HG03575 (cell line): Measurements from ENCODE around the gene THBD.

Experiments
- ATAC-seq: cut with Tn5 transposase; IDR thresholded peaks from one replicate; pipeline ENCODE4 v1.9.1; 2021; ENCODE audit not compliant: unreplicated experiment, insufficient number of reproducible peaks, low FRiP score; ENCODE audit errors: extremely low read depth

Gene THBD

DNA sequence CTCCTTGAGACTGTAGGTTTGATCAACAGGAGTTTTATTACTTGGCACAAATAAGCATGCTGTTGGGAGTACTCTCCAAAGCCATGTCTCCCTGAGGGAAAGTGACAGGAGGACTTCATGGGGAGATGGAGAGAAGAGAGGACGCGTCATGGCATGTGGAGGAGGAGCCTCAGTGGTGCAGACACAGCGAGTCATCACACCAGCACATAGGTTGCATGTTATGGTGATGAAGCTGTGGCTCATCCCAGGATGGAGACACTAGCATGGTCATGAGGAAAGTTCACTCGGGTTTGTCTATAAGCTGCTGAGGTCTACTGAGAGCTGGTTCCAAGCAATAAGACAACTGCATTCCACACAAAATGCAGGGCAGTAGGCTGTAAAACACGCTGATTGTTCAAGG is 27.5 kb downstream of the THBD start:
- no peak for ATAC-seq

DNA sequence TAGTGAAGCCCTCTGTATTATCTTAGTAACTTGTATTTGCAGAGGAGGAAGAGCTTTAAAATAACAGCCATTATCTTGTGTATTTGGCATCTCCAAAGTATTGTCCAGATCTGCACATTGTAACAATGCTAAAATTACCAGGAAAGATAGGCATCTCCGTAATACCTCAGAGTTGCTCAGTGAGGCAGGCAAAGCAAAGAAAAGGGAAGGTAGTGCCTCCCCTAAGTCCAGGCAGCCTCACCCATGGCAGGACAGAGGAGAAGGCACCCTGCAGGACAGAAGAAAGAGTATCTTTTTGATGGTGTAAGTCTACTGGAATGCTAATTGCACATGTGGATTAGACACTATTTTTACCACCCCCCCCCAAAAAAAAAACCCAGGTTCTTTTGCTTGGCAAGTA is 27.9 kb downstream of the THBD start:
- ATAC-seq = no peak

DNA sequence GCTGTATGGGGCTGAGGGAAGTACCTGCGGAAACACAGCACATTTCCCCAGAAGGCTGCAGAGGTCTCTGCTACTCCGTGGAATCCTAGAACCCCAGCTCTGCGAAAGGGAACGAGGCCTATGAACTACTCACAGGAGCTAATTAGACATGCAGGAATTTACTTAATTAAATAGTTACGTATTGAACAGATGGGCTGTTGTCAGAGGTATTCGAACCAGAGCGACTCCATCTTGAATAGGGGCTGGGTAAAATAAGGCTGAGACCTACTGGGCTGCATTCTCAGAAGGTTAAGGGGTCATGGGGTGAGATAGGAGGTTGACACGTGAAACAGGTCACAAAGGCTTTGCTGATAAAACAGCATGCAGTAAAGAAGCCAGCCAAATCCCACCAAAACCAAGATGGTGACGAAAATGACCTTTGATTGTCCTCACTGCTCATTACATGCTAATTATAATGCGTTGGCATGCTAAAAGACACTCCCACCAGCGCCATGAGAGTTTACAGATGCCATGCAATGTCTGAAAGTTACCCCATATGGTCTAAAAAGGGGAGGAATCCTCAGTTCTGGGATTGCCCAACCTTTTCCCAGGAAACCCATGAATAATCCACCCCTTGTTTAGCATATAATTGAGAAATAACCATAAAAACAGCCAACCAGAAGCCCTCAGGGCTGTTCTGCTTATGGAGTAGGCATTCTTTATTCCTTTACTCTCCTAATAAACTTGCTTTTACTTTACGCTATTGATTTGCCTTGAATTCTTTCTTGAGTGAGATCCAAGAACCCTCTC is 29.0 kb downstream of the THBD start:
- no peak for ATAC-seq

DNA sequence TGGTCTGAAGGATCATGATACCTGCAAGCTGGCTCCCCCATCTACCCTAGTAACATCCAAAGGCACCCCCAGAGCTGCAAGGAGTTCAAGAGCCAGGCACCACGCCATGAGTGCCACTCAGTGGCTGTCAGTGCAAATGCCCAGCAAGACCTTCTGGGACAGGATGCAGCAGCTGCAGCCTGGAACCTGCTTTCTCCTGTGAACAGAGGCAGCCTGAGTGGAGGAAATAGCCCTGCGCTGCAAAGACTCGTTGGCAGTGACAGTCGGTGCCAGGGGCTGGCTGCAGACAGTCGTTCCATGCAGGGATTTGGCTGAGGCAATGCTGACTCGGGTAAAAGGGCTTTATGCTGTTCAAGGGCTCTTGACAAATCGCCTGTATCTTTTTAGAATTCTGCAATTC is 30.1 kb downstream of the THBD start:
- ATAC-seq = no peak

DNA sequence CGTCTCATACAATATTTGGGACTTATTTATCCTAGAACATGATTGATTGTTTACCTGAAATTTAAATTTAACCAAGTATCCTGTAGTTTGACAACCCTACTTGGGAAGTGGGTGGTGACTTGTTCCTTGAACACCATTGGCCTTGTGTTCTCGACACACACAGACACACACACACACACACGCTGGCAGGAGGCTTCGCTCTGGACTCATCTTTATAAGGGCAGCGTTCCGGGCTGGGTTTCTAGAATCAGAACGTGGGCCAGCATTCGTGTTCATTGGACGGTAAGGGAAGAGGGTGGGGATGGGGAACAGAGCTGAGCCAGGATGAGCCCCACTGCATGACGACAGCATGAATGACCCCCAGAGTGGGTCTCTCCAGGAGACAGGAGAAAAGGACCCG is 30.5 kb downstream of the THBD start:
- no peak for ATAC-seq

DNA sequence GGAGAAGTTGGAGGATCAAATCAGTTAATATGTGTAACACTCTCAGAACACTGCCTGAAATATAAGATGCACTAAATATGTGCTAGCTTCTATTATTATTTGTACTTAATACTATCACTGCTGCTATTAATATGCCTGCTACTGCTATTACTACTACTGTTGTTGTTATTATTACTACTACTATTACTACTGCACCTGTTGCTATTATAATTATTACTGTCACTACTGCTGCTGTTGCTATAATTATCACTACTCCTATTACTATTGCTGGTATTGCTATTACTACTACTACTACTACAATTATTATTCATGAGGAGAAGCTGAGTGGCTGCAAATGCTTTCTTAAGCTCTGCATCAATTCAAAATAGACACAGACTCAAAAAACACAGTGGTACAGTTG is 31.0 kb downstream of the THBD start:
- no peak for ATAC-seq

DNA sequence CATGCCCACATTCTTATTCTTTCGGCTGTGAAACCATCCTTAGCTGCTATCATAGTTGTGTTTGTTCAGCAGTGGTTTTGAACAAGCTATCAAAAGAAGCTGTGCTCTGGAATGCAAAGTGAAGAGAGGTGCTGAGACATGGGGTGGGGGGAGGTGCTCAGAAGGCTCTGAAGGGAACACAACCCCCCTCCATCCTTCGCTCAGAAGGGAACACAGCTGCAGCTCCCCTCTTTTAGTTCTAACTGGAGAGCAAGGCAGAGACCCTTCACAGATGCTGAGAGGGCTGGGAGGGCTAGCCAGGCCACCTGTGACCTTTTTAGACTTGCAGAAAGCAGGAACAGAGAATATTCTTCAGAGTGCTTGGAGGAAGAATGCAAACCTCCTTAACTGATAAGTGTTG is 32.0 kb downstream of the THBD start:
- no peak for ATAC-seq

DNA sequence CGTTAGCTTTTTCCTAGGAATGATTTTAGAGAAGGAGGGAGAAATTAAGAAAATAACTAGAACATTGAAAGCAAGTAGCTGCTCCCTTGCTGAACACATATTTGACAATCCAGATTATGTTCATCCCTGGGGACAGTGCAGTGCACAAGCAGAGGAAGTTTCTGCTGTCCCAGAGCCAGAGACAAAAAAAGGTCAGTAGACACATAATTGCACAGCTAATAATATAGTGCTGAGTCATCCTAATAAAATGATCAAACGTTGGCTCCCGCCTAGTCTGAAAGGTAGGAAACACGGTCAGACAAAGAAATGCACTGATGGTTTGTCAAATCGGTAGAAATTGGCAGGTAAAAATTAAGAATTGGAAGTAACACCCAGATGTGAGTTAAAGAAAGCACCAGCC is 36.0 kb downstream of the THBD start:
- no peak for ATAC-seq

DNA sequence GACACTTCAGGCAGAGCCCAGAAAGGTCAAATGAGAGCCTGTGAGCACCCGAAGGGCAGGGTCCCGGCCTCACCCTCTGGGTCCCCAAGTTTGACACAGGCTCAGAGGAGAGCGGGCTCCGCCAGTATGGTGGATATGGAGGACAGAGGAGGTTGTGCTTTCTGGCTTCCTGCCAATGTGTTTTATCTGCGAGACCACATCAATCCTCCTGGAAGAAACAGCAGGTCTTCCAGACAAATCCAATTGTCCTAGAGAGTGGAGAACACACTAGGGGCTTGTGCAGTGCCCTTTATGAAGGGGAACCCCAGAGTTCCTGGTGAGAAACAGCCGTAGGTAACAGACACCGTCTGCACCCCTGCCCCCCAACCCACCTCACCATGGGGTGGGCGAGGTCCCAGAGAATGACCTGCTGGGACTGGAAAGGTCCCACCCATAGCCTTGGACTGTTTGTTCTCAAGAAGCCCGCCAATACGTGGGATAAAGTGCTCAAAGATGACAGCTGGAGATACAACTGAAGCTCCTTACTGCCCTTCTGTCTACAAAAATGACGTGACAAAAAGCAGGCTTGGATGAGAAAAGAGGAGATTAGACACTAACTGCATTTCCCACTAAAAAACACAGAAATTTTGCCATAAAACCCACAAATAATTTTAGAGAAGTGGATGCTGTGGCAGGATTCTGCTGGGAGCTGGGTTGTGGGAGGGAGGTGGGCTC is 38.3 kb downstream of the THBD start:
- no peak for ATAC-seq

DNA sequence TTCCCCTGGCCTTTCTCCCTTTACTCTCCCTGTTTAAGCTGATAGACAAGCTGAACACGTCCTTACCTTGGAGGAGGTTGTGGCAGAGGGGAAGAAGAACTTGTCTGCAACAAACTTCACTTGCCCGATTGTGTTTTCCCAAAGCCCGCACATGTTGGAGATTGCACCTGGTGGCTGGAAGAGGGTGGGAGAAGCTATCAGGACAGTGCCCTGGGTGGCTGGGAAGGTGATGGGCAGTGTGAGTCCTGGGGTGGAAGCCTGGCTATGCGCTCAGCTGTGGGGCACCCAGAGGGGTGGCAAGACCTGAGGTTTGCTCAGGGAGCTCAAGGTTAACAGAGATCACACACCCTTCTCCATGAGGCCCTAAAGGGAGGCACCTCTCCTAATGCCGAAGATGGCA is 39.4 kb downstream of the THBD start:
- no peak for ATAC-seq

DNA sequence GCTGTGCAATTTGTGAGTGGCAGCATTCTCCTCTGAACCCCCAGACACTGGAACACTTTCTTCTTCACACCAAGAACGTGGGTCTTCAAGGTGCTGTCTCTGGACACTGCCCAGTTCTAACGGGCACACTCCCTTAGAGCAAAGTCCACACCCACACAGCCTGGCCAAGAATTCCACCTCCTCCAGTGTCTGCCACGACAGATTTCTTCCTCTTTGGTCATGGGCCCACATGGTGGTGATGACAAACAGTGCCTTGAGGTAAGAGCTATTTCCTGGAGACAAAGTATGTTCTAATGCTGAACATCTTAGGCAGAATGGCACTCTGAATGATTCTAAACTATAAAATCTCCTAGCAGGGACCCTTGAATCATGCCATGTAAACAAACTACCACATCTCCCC is 39.8 kb downstream of the THBD start:
- ATAC-seq = no peak

DNA sequence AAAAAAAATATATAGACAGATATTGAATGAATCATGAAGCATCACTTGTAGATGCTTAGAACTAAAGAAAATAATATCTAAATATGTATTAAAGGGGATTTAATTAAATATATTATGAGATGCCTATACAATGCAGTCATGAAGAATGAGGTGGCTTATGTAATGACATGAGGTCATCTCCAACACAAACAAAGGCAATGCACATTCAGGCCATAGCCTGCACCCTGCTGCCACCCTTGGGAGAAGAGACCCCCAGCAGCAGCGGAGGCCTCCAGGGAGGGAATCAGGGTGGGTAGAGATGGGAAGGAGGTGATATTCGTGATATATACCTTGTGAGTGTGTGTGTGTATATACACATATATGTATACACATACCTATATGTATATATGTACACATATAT is 40.8 kb downstream of the THBD start:
- ATAC-seq = no peak

DNA sequence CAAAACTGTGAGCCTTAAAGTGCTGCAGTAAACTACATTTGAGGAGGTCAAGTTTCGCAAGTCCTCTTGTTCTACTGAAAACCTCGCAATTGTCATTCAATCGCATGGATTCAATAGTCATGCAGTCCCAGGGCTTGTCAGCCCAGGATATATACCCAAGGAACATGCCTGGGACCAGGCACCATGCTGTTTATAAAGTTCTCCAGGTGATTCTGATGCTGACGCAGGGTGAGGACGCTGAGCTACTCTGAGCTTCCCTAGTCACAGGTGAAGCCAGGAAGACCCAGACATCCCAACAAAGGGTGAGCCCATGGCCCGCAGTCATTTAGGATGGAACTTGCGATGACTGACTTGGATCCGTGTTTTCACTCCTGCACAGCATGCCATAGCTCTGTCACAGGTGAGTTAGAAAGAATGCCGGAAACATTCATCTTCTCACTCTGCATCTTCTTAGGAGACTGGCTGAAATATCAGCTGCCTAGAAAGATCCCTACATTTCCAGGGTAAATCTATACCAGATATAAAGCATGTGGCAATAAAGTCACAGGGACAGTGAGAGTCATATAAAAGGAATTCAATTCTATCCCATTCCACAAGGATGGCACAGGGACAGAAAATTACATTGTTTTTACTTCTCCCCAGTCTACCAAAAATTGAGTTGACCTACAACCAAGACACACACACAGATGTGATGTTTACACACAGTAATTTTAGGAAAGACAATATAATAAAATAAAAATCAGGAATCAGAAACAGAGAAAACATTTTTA is 41.4 kb downstream of the THBD start:
- ATAC-seq = no peak

DNA sequence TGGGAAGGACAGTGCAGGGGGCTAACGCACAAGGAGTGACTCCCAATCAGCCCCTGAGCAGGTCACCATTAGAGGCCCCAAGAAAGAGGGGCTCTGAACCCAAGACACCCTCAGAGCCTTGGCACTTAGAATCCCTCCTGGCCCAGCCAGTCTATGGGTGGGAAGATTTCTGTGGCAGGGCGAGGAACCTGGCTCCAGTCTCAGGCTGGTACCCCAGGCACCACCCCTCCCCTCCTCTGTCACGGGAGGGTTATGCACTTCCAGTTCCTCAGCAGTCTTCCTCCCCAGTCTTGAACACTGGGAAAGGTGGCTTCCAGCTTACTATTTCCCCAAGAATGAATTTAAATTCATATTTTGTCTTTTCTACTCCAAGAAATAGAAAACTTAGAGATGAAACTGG is 42.0 kb downstream of the THBD start:
- no peak for ATAC-seq

DNA sequence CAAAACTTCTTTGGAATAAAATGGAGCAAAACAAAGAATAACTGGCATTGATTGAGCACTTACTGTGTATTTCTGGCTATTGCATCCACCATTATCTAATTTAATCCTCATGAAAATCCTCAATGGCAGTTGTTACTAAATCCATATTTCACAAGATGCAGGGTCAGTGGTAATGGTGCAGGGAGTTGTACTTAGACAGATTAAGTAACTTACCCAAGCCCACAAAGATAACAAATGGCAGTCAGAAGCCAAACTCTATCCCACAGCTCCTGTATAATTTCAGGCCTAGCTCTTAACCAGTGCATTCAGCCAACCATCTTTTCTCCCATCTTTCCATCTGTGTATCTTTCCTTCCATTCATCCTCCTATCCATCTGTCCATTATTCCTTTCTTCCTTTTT is 43.7 kb downstream of the THBD start:
- ATAC-seq = no peak

DNA sequence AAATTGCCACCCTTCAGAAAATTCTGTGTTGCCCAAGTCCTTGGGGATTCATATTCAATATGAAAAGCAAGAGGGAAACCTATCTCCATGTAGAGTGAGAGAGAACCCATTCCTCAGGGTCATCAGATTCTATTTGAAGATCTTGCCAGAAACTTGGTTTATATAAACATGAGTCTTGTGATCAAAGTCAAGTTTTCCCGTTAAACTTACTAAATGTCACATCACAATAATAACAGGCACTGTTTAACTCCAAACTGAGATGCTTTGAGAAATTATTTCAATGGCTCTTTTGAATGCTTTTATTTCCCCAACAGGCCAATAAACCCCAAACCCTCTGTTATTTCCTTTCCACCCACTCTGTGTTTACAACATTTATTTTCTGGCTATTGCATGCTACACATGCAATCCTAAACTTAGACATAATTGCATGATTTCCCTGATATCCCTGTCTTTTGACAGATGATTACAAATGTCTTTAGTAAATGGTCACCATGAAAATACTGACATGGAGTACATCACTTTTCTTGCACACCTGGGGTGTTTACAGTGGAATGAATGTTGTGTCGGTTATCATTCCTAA is 45.5 kb downstream of the THBD start:
- ATAC-seq = no peak

DNA sequence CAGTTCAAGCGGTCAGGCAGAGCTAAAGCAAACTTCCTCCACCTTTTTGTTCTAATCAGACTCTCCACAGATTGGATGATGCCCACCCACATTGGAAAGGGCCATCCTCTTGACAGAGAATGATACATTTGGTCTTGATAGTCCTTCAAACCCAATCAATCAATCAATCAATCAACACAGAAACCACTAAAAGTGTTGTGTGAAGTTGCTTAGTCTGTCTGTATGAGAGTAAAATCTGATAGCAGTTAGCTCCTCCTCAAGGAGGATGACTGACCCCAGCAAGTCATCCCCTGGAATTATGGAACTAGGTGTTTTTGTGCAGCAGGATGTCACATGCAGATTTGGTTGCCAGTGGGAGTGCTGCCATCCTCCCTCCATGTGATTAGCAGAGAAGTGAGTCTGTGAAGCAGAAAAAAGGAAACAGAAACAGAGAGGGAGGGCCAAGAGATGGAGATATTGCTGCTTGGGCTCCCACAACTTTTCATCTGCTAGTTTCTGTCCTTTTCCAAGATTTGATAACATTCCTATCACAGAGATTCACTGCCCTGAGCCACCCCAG is 46.3 kb downstream of the THBD start:
- no peak for ATAC-seq

DNA sequence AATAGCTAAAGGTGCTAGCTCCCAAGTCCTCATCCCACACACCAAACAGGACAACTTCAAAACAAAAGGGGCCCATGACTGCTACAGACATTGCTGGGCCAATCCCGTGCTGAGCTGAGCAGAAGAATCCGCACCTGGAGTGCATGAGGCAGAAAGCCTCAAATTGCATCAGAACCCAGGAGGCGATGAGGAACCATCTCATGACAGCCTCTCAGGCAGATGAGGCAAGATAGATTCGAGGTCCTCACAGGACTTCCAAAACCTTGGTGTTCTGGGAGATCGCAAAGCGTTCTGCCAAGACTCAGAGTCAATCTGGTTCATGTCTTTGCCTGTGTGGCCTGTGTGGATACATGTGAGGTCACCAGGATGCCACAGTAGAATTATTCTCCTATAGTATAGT is 47.2 kb downstream of the THBD start:
- ATAC-seq = no peak

DNA sequence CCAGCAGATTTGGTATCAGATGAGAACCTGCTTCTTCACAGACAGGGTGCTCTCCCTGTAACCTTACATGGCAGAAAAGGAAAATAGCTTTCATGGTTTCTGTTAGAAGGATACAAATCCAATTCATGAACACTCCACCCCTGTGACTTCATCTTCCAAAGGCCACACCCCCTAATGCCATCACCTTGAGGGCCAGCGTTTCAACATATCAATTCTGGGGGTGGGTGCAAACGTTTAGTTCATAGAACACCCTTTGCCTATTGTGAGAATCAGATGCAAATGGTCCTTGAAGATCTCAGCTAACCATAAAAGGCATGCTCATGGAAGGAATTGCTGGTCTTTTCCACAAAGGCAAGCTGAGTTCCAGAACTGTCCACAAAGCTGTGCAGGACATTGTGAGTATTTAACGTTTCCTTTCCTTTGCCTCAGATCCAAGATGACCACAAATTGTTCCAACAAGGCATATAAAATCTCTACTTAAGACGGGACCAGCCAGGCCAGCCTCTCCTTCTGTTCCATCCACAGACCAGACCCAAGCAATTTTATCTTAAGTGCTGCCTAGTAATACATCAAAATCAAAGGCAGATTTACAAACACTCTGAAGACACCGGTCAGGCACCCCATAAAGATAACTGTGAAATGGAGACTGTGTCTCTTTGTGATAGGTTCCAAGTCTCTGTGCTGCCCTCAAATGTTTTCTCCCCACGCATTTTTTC is 49.1 kb downstream of the THBD start:
- no peak for ATAC-seq
